Type B pancreatic cell (in vitro differentiated cells): ENCODE results near the gene DNAH7. TPM values are rescaled to one million over a fixed set of nuclear protein-coding genes. Genes with fewer than 3 reads are reported as not detected.
"Not testable (repeated sequence)": the region's sequence is repeated elsewhere in the genome, so short reads cannot be mapped to it uniquely, and the experiment has no call there.

Source experiments
- DNase-seq: peaks from one replicate; pipeline ENCODE4 v3.0.0; 2021; ENCODE audit warnings: mixed read lengths; ENCODE audit not compliant: unreplicated experiment; ENCODE audit errors: extremely low spot score
- H3K27ac Mint-ChIP-seq: 2 replicates; pipeline ENCODE4 v1.8.0; 2021; ENCODE audit warnings: mild to moderate bottlenecking, mixed read lengths
- H3K27me3 Mint-ChIP-seq: 2 replicates; pipeline ENCODE4 v1.8.0; 2021; ENCODE audit warnings: mixed read lengths
- H3K36me3 Mint-ChIP-seq: 2 replicates; pipeline ENCODE4 v1.8.0; 2021; ENCODE audit warnings: mixed read lengths
- H3K4me1 Mint-ChIP-seq: one replicate; pipeline ENCODE4 v1.8.0; 2021; ENCODE audit warnings: mixed read lengths; ENCODE audit not compliant: unreplicated experiment
- H3K4me3 Mint-ChIP-seq: 2 replicates; pipeline ENCODE4 v1.8.0; 2021; ENCODE audit warnings: mild to moderate bottlenecking, mixed read lengths
- H3K9me3 Mint-ChIP-seq: 2 replicates; pipeline ENCODE4 v1.8.0; 2021; ENCODE audit warnings: mixed read lengths
- total RNA-seq: library from RNA; stranded (reverse); gene quantifications from 2 replicates; pipeline ENCODE4 v1.2.1, GENCODE V29; 2021; ENCODE audit warnings: low replicate concordance
- TF ChIP-seq, protein P1 (sequence below): fragments of 200-600 bp; sonication (generic); conservative IDR thresholded peaks from 2 replicates; pipeline ENCODE4 v1.5.0; 2021; ENCODE audit warnings: antibody characterized with exemption, mild to moderate bottlenecking

The DNAH7 gene
- total RNA-seq, 1 donor from 2014 or later, result 7.5 TPM

GRCh38 chr2:196097864-196098660 is 29.4 kb upstream of the DNAH7 start:
- Mint-ChIP-seq H3K36me3 (no peaks in the 10 kb centered on the region), H3K9me3 (no peaks in the 10 kb centered on the region), H3K27ac (no peak overlapping the region), H3K4me1 (peaks cover 11% of the 10 kb centered on the region), H3K27me3 (peaks cover 6% of the 10 kb centered on the region), H3K4me3 (no peak overlapping the region)
- DNase-seq, result no peak
- TF ChIP-seq, protein P1, sequence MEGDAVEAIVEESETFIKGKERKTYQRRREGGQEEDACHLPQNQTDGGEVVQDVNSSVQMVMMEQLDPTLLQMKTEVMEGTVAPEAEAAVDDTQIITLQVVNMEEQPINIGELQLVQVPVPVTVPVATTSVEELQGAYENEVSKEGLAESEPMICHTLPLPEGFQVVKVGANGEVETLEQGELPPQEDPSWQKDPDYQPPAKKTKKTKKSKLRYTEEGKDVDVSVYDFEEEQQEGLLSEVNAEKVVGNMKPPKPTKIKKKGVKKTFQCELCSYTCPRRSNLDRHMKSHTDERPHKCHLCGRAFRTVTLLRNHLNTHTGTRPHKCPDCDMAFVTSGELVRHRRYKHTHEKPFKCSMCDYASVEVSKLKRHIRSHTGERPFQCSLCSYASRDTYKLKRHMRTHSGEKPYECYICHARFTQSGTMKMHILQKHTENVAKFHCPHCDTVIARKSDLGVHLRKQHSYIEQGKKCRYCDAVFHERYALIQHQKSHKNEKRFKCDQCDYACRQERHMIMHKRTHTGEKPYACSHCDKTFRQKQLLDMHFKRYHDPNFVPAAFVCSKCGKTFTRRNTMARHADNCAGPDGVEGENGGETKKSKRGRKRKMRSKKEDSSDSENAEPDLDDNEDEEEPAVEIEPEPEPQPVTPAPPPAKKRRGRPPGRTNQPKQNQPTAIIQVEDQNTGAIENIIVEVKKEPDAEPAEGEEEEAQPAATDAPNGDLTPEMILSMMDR, result no peak

- H3K27me3 Mint-ChIP-seq, result peaks cover 6% of the 10 kb centered on the region
- H3K4me3 Mint-ChIP-seq, result no peak overlapping the region
- TF ChIP-seq, protein P1, result no peak
- no peaks in the 10 kb centered on the region for H3K36me3 Mint-ChIP-seq
- no peak for DNase-seq
- H3K27ac Mint-ChIP-seq, result no peak overlapping the region
- H3K9me3 Mint-ChIP-seq, result no peaks in the 10 kb centered on the region
- H3K4me1 Mint-ChIP-seq, result peaks cover 11% of the 10 kb centered on the region
Observed at GRCh38 chr2:196096982-196097745, 28.5 kb upstream of the DNAH7 start.

- H3K9me3 Mint-ChIP-seq, result no peaks in the 10 kb centered on the region
- no peak for DNase-seq
- no peaks in the 10 kb centered on the region for H3K36me3 Mint-ChIP-seq
- peaks cover 5% of the 10 kb centered on the region for H3K4me1 Mint-ChIP-seq
- H3K27ac Mint-ChIP-seq, result no peak overlapping the region
- peaks cover 6% of the 10 kb centered on the region for H3K27me3 Mint-ChIP-seq
- no peak overlapping the region for H3K4me3 Mint-ChIP-seq
- TF ChIP-seq, protein P1, result no peak
Observed at GRCh38 chr2:196096264-196096663, 27.6 kb upstream of the DNAH7 start.

DNA sequence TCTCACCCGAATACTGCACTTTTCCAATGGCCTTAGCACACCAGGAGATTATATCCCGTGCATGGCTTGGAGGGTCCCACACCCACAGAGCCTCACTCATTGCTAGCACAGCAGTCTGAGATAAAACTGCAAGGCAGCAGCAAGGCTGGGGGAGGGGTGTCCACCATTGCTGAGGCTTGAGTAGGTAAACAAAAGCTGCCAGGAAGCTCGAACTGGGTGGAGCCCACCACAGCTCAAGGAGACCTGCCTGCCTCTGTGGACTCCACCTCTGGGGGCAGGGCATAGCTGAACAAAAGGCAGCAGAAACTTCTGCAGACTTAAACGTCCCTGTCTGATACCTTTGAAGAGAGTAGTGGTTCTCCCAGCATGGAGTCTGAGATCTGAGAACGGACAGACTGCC is 20.8 kb upstream of the DNAH7 start:
- DNase-seq, H3K27me3 Mint-ChIP-seq, H3K9me3 Mint-ChIP-seq, H3K4me1 Mint-ChIP-seq, H3K4me3 Mint-ChIP-seq, H3K27ac Mint-ChIP-seq, H3K36me3 Mint-ChIP-seq: not testable (repeated sequence)

GRCh38 chr2:196088203-196088602 is 19.6 kb upstream of the DNAH7 start:
- Mint-ChIP-seq H3K4me3 (no peak overlapping the region), H3K27ac (no peak overlapping the region), H3K9me3 (no peaks in the 10 kb centered on the region), H3K36me3 (no peaks in the 10 kb centered on the region), H3K27me3 (peaks cover 3% of the 10 kb centered on the region), H3K4me1 (no peaks in the 10 kb centered on the region)
- TF ChIP-seq, protein P1, result no peak
- no peak for DNase-seq
